IMR-90 (cell line): ENCODE data around the gene E2F3. TPM values are rescaled to one million over a fixed set of nuclear protein-coding genes. Genes with fewer than 3 reads are reported as not detected.
A peak's percentile ranks its signal among the peaks of the same experiment; 100 is the strongest.

Source experiments
- ATAC-seq: fragments of 200-7000 bp; cut with Tn5 transposase; 2 replicates; pipeline ENCODE4 v1.9.1; 2020; ENCODE audit warnings: low read depth, mild to moderate bottlenecking, moderate library complexity
- BruUV-seq: library from RNA; stranded (reverse); fragments of 400-500 nt; replicated peaks from 2 replicates; lab custom pipeline; 2021; lab: Mats Ljungman, UMichigan
- CTCF ChIA-PET: fragments of 300-600 bp; formaldehyde crosslinking; extraction: SDS; loops from one replicate; lab custom pipeline; 2021; ENCODE audit warnings: antibody characterized with exemption; lab: Yijun Ruan, JAX
- POLR2A ChIA-PET: fragments of 300-600 bp; sonication (Branson Sonifier 250); formaldehyde crosslinking; loops from one replicate; lab custom pipeline; 2022; ENCODE audit warnings: antibody characterized with exemption; ENCODE audit not compliant: unreplicated experiment; lab: Charles Lee
- DNase-seq: peaks from one replicate; pipeline ENCODE4 v3.0.0; 2013
- H2AFZ ChIP-seq: replicated peaks from 2 replicates; pipeline ENCODE3; 2013; ENCODE audit warnings: low read length, mild to moderate bottlenecking; ENCODE audit not compliant: poor library complexity
- H2AK5ac ChIP-seq: 2 replicates; pipeline ENCODE4 v1.6.1; 2013; ENCODE audit warnings: low read depth, low read length, inconsistent platforms
- H2AK9ac ChIP-seq: replicated peaks from 2 replicates; pipeline ENCODE3; 2013; ENCODE audit warnings: mild to moderate bottlenecking, low read depth, low read length, moderate library complexity; ENCODE audit not compliant: poor library complexity
- H2BK120ac ChIP-seq: 2 replicates; pipeline ENCODE4 v1.6.1; 2013; ENCODE audit warnings: low read depth, low read length, inconsistent platforms
- H2BK15ac ChIP-seq: 3 replicates; pipeline ENCODE4 v1.6.1; 2013; ENCODE audit warnings: low read depth, low read length, inconsistent platforms
- H2BK20ac ChIP-seq: 2 replicates; pipeline ENCODE4 v1.6.1; 2013; ENCODE audit warnings: low read depth, mild to moderate bottlenecking, inconsistent platforms, low read length, moderate library complexity
- H2BK5ac ChIP-seq: 2 replicates; pipeline ENCODE4 v1.6.1; 2013; ENCODE audit warnings: mild to moderate bottlenecking, low read depth, low read length, inconsistent platforms; ENCODE audit not compliant: poor library complexity, severe bottlenecking
- H3K14ac ChIP-seq: replicated peaks from 2 replicates; pipeline ENCODE4 v1.6.1; 2013; ENCODE audit warnings: low read depth, low read length, inconsistent platforms
- H3K18ac ChIP-seq: 2 replicates; pipeline ENCODE4 v1.6.1; 2013; ENCODE audit warnings: low read depth, low read length, control low read depth
- H3K23ac ChIP-seq: 2 replicates; pipeline ENCODE4 v1.6.1; 2013; ENCODE audit warnings: low read depth, low read length, inconsistent platforms
- H3K27ac ChIP-seq: 2 replicates; pipeline ENCODE4 v1.5.1; 2013; ENCODE audit warnings: mild to moderate bottlenecking, control low read depth, low read length; ENCODE audit not compliant: insufficient read depth
- H3K27me3 ChIP-seq: 2 replicates; pipeline ENCODE4 v1.6.1; 2013; ENCODE audit warnings: low read length; ENCODE audit not compliant: control insufficient read depth, insufficient read depth
- H3K36me3 ChIP-seq: 2 replicates; pipeline ENCODE4 v1.6.1; 2013; ENCODE audit warnings: low read length, mixed read lengths; ENCODE audit not compliant: control insufficient read depth, insufficient read depth
- H3K4ac ChIP-seq: 2 replicates; pipeline ENCODE4 v1.6.1; 2013; ENCODE audit warnings: low read depth, low read length, inconsistent platforms
- H3K4me1 ChIP-seq: 2 replicates; pipeline ENCODE4 v1.6.1; 2013; ENCODE audit warnings: low read length, mixed read lengths; ENCODE audit not compliant: control insufficient read depth, insufficient read depth
- H3K4me2 ChIP-seq: 2 replicates; pipeline ENCODE4 v1.6.1; 2013; ENCODE audit warnings: low read depth, mild to moderate bottlenecking, control low read depth, low read length, moderate library complexity
- H3K4me3 ChIP-seq: 2 replicates; pipeline ENCODE4 v1.5.1; 2013; ENCODE audit warnings: low read depth, mild to moderate bottlenecking, control low read depth, low read length, moderate library complexity; ENCODE audit not compliant: insufficient read depth
- H3K56ac ChIP-seq: 2 replicates; pipeline ENCODE4 v1.6.1; 2013; ENCODE audit warnings: low read length, inconsistent platforms; ENCODE audit not compliant: insufficient read depth; ENCODE audit errors: extremely low read depth
- H3K79me1 ChIP-seq, 2 experiments: 2 replicates each; pipeline ENCODE4 v1.6.1; 2013; ENCODE audit warnings: low read length in 2 of 2, inconsistent platforms in 1 of 2, low read depth in 1 of 2
- H3K9ac ChIP-seq: 2 replicates; pipeline ENCODE4 v1.6.1; 2013; ENCODE audit warnings: low read depth, low read length, control low read depth
- H3K9me1 ChIP-seq: 2 replicates; pipeline ENCODE4 v1.6.1; 2013; ENCODE audit warnings: low read length, inconsistent platforms; ENCODE audit not compliant: insufficient read depth
- H3K9me3 ChIP-seq: 2 replicates; pipeline ENCODE4 v1.6.1; 2013; ENCODE audit warnings: low read length; ENCODE audit not compliant: control insufficient read depth, insufficient read depth
- H4K20me1 ChIP-seq: 2 replicates; pipeline ENCODE4 v1.6.1; 2013; ENCODE audit warnings: low read length, inconsistent platforms; ENCODE audit not compliant: insufficient read depth
- H4K5ac ChIP-seq: 2 replicates; pipeline ENCODE4 v1.6.1; 2013; ENCODE audit warnings: mild to moderate bottlenecking, low read depth, low read length, control low read depth
- H4K8ac ChIP-seq, 2 experiments: 2 replicates each; pipeline ENCODE4 v1.6.1; 2013; ENCODE audit warnings: low read depth in 2 of 2, low read length in 2 of 2, control low read depth in 1 of 2, inconsistent platforms in 1 of 2
- H4K91ac ChIP-seq: 2 replicates; pipeline ENCODE4 v1.6.1; 2013; ENCODE audit warnings: low read depth, low read length, inconsistent platforms; ENCODE audit not compliant: insufficient read depth
- BHLHE40 ChIP-seq: fragments of 150-350 bp; IDR thresholded peaks from 2 replicates; pipeline ENCODE4 v1.6.1; 2016; ENCODE audit warnings: mild to moderate bottlenecking, low read depth, low read length
- MAZ ChIP-seq: IDR thresholded peaks from 2 replicates; pipeline ENCODE4 v1.6.1; 2012; ENCODE audit warnings: low read depth, mild to moderate bottlenecking, low read length, improper control_type of control experiment, moderate library complexity, borderline replicate concordance
- RFX5 ChIP-seq: IDR thresholded peaks from 2 replicates; pipeline ENCODE4 v1.8.0; 2012; ENCODE audit warnings: low read depth, mild to moderate bottlenecking, low read length, moderate library complexity
- SMC3 ChIP-seq: fragments of 150-350 bp; IDR thresholded peaks from 2 replicates; pipeline ENCODE4 v1.6.1; 2016; ENCODE audit warnings: low read depth, mild to moderate bottlenecking, antibody characterized with exemption, low read length, moderate library complexity
- WGBS, 2 experiments: methylation state at CpG; one replicate each; pipeline versions ENCODE4 v1.1.5 to v1.1.7; 2013; ENCODE audit warnings: missing lambda C conversion rate in 2 of 2; ENCODE audit not compliant: insufficient read length in 1 of 2; ENCODE audit errors: extremely low coverage in 2 of 2; 5-methylcytosine and 5-hydroxymethylcytosine counted together
- dilution Hi-C: fragments of 300-500 bp; cut with HindIII; formaldehyde crosslinking; loops from one replicate; pipeline ENCODE4 v1.14.3; 2018; ENCODE audit warnings: low sequenced_read_pairs; ENCODE audit not compliant: unreplicated experiment
- in situ Hi-C: fragments of 300-500 bp; cut with MboI; formaldehyde crosslinking; loops from 3 replicates; pipeline ENCODE4 v1.14.3; 2019; ENCODE audit warnings: low sequenced_read_pairs, inconsistent platforms, mixed read lengths
- intact Hi-C: fragments of 100-400 bp; cut with micrococcal nuclease; formaldehyde crosslinking; loops from 2 replicates; pipeline ENCODE4 v1.10.0; 2022
- polyA plus RNA-seq, 3 experiments: library from polyadenylated mRNA; depleted of rRNA; stranded (reverse); fragments of >200 nt; gene quantifications; 2 replicates each; pipeline ENCODE4 v1.2.3, GENCODE V29; 2012; ENCODE audit warnings: low replicate concordance in 1 of 3
- total RNA-seq: library from RNA; depleted of rRNA; stranded (reverse); fragments of >200 nt; gene quantifications from 2 replicates; pipeline ENCODE4 v1.2.3, GENCODE V29; 2012

Gene E2F3
- total and polyA plus RNA-seq, 2 of the 4 experiments (the other 2 are of a cell fraction) = 2.3 to 8.2 TPM

GRCh38 chr6:20444786-20445271 is 43.1 kb downstream of the E2F3 start:
- Histone ChIP-seq H4K8ac (no peak overlapping the region), H4K20me1 (peaks cover 73% of the 10 kb centered on the region), H2BK15ac (no peak overlapping the region), H3K27ac (no peak overlapping the region), H3K4me2 (no peak overlapping the region), H2AFZ (no peak overlapping the region), H3K9me1 (peaks cover 23% of the 10 kb centered on the region), H2BK20ac (no peak overlapping the region), H3K27me3 (no peaks in the 10 kb centered on the region), H3K9ac (no peak overlapping the region), H3K4me3 (no peak overlapping the region), H3K14ac (no peak overlapping the region), H3K18ac (no peak overlapping the region), H3K4me1 (peaks cover 12% of the 10 kb centered on the region), H2BK120ac (no peak overlapping the region), H3K9me3 (no peaks in the 10 kb centered on the region), H3K56ac (no peak overlapping the region), H3K79me1 (peaks cover 27 to 76% of the 10 kb centered on the region in 2 experiments), H2BK5ac (no peak overlapping the region), H4K5ac (no peak overlapping the region), H3K4ac (no peak overlapping the region), H2AK9ac (no peak overlapping the region), H3K36me3 (peaks cover 7% of the 10 kb centered on the region; the same call in 1 of the 2 replicates), H4K91ac (no peak overlapping the region), H2AK5ac (no peak overlapping the region), H3K23ac (no peak overlapping the region)
- TF ChIP-seq RFX5 (no peak), BHLHE40 (no peak), SMC3 (no peak), MAZ (no peak)
- CTCF ChIA-PET = no interaction called here
- ATAC-seq (no peak), DNase-seq (peak; percentile 28)
- POLR2A ChIA-PET = no interaction called here
- no TSS peak for BruUV-seq
- no CpG with 5 or more reads among the region's 5 CpGs for WGBS, 2 experiments
- intact Hi-C loops = no loop called here
- dilution Hi-C loops = no loop called here
- in situ Hi-C loops = no loop called here
